ENCODE measurements around the gene CCL24. TPM values are rescaled to one million over a fixed set of nuclear protein-coding genes. Genes with fewer than 3 reads are reported as not detected.

Gene CCL24
- total and polyA plus RNA-seq, 2 of the 4 experiments (the other 2 are of a cell fraction), result not detected

- dilution Hi-C loops (cut with HindIII; ENCODE audit: low sequenced_read_pairs, unreplicated experiment) (no loop called here), in situ Hi-C loops (cut with MboI; ENCODE audit: low sequenced_read_pairs) (loop anchor here (25.0 kb wide), 1 partner anchor 281 kb away; no protein-coding TSS in a partner anchor), intact Hi-C loops (cut with micrococcal nuclease) (no loop called here)
- Histone ChIP-seq H3K4ac (ENCODE audit: low read depth, low read length) (no peak overlapping the region), H3K9me1 (ENCODE audit: insufficient read depth, low read length) (no peaks in the 10 kb centered on the region), H3K79me1 (ENCODE audit: low read depth in 1 of 2, low read length in 2 of 2) (no peaks in the 10 kb centered on the region), H3K4me1 (ENCODE audit: control insufficient read depth, insufficient read depth, low read length) (peaks cover 3% of the 10 kb centered on the region; the same call in 1 of the 2 replicates), H3K4me2 (ENCODE audit: low read depth, low read length) (no peak overlapping the region), H4K91ac (ENCODE audit: insufficient read depth, low read depth, low read length) (no peak overlapping the region), H2BK15ac (ENCODE audit: low read depth, low read length) (no peak overlapping the region), H4K20me1 (ENCODE audit: insufficient read depth, low read length) (no peaks in the 10 kb centered on the region), H4K5ac (ENCODE audit: low read depth, low read length) (no peak overlapping the region), H3K4me3 (ENCODE audit: insufficient read depth, low read depth, low read length) (no peak overlapping the region), H4K8ac (ENCODE audit: low read depth in 2 of 2, low read length in 2 of 2) (no peak overlapping the region), H2AK5ac (ENCODE audit: low read depth, low read length) (no peak overlapping the region), H3K56ac (ENCODE audit: extremely low read depth, insufficient read depth, low read length) (no peak overlapping the region), H3K23ac (ENCODE audit: low read depth, low read length) (no peak overlapping the region), H3K18ac (ENCODE audit: low read depth, low read length) (no peak overlapping the region), H2AK9ac (replicated peaks; ENCODE audit: low read depth, low read length, poor library complexity) (no peak overlapping the region), H3K9me3 (ENCODE audit: control insufficient read depth, insufficient read depth, low read length) (no peaks in the 10 kb centered on the region), H2BK120ac (ENCODE audit: low read depth, low read length) (no peak overlapping the region), H3K14ac (replicated peaks; ENCODE audit: low read depth, low read length) (no peak overlapping the region), H3K27ac (ENCODE audit: insufficient read depth, low read length) (no peak overlapping the region), H2BK20ac (ENCODE audit: low read depth, low read length) (no peak overlapping the region), H2BK5ac (ENCODE audit: low read depth, low read length, poor library complexity, severe bottlenecking) (no peak overlapping the region), H3K9ac (ENCODE audit: low read depth, low read length) (no peak overlapping the region), H3K36me3 (ENCODE audit: control insufficient read depth, insufficient read depth, low read length) (no peaks in the 10 kb centered on the region), H3K27me3 (ENCODE audit: control insufficient read depth, insufficient read depth, low read length) (0 out of 2 replicates have a peak, but pooled peaks cover 1% of the 10 kb centered on the region), H2AFZ (replicated peaks; ENCODE audit: low read length, poor library complexity) (no peak overlapping the region)
- ATAC-seq (ENCODE audit: low read depth), result no peak
- BruUV-seq (replicated peaks), result no TSS peak
- no peak for DNase-seq
- CTCF ChIA-PET, result interaction anchor here (0.9 kb wide), 1 partner anchor 10 kb away, joined by 3 read pairs; no protein-coding TSS in a partner anchor
- TF ChIP-seq POLR2A (IDR thresholded peaks at IDR 0.05; ENCODE audit: low read depth, low read length) (no peak), MAZ (IDR thresholded peaks at IDR 0.05; ENCODE audit: borderline replicate concordance, low read depth, low read length) (no peak), RFX5 (IDR thresholded peaks at IDR 0.05; ENCODE audit: low read depth, low read length) (no peak), RCOR1 (IDR thresholded peaks at IDR 0.05; ENCODE audit: insufficient replicate concordance, low read length) (no peak), SMC3 (IDR thresholded peaks at IDR 0.05; ENCODE audit: low read depth, low read length) (no peak), CTCF (conservative IDR thresholded peaks at IDR 0.05; ENCODE audit: low read depth, low read length) (no peak), CEBPB (IDR thresholded peaks at IDR 0.05; ENCODE audit: low read depth, low read length) (no peak), FOS (IDR thresholded peaks at IDR 0.05; ENCODE audit: low read depth, low read length) (no peak), CHD1 (IDR thresholded peaks at IDR 0.05; ENCODE audit: low read depth, low read length) (no peak), BHLHE40 (IDR thresholded peaks at IDR 0.05; ENCODE audit: low read depth, low read length) (no peak), MXI1 (IDR thresholded peaks at IDR 0.05; ENCODE audit: borderline replicate concordance, low read depth, low read length) (no peak)
- TF ChIP-seq, protein P1, sequence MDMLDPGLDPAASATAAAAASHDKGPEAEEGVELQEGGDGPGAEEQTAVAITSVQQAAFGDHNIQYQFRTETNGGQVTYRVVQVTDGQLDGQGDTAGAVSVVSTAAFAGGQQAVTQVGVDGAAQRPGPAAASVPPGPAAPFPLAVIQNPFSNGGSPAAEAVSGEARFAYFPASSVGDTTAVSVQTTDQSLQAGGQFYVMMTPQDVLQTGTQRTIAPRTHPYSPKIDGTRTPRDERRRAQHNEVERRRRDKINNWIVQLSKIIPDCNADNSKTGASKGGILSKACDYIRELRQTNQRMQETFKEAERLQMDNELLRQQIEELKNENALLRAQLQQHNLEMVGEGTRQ (IDR thresholded peaks at IDR 0.05; ENCODE audit: low read depth, low read length), result no peak
- WGBS, 2 experiments (ENCODE audit: extremely low coverage in 2 of 2, insufficient read length in 1 of 2), result 93% methylated on average over 3 of the region's 6 CpGs; no CpG with 5 or more reads in 1 of the 2 experiments
- POLR2A ChIA-PET (ENCODE audit: unreplicated experiment), result no interaction called here
Observed at GRCh38 chr7:75856536-75856935, 42.9 kb upstream of the CCL24 start.

Measured in IMR-90 (cell line).